Heart left ventricle (tissue), 16 donors: Measurements from ENCODE around the gene FRMD8. TPM values are rescaled to one million over a fixed set of nuclear protein-coding genes. Genes with fewer than 3 reads are reported as not detected.

Experiments used
- ATAC-seq, 4 donors: fragments of 200-7000 bp; cut with Tn5 transposase; one replicate each; pipeline ENCODE4 v1.9.1; 2020 to 2022; ENCODE audit warnings: moderate library complexity in 4 of 4, mild to moderate bottlenecking in 3 of 4, moderate number of reproducible peaks in 1 of 4
- DNase-seq, 5 donors: peaks; one replicate each; pipeline ENCODE4 v3.0.0-alpha.2; 2020
- H3K27ac ChIP-seq, 12 donors: fragments of 200-600 bp; sonication (generic) in 4 of 12; one replicate each; pipeline versions ENCODE4 v1.5.0 to v1.8.0; 2016 to 2022; ENCODE audit warnings: mild to moderate bottlenecking in 2 of 12
- H3K27me3 ChIP-seq, 9 donors: fragments of 200-600 bp; sonication (generic) in 2 of 9; one replicate each; pipeline versions ENCODE4 v1.5.1 to v1.8.0; 2016 to 2022; ENCODE audit warnings: mild to moderate bottlenecking in 3 of 9
- H3K36me3 ChIP-seq, 9 donors: fragments of 200-600 bp; sonication (generic) in 2 of 9; one replicate each; pipeline versions ENCODE4 v1.5.0 to v1.8.0; 2018 to 2022; ENCODE audit warnings: mild to moderate bottlenecking in 2 of 9
- H3K4me1 ChIP-seq, 12 donors: fragments of 200-600 bp; sonication (generic) in 4 of 12; one replicate each; pipeline versions ENCODE4 v1.5.0 to v1.8.0; 2016 to 2022; ENCODE audit warnings: mild to moderate bottlenecking in 3 of 12
- H3K4me3 ChIP-seq, 12 donors: fragments of 200-600 bp; sonication (generic) in 4 of 12; one replicate each; pipeline versions ENCODE4 v1.5.0 to v1.8.0; 2017 to 2022; ENCODE audit warnings: mild to moderate bottlenecking in 9 of 12, moderate library complexity in 4 of 12
- H3K9me3 ChIP-seq, 12 donors: fragments of 200-600 bp; sonication (generic) in 4 of 12; one replicate each; pipeline versions ENCODE4 v1.5.0 to v1.8.0; 2016 to 2022; ENCODE audit warnings: mild to moderate bottlenecking in 1 of 12
- POLR2A ChIP-seq, 2 donors: fragments of 450-650 bp; IDR thresholded peaks; one replicate each; pipeline ENCODE4 v1.6.1; 2017; ENCODE audit warnings: antibody characterized with exemption in 2 of 2, mild to moderate bottlenecking in 2 of 2, moderate library complexity in 2 of 2
- WGBS, 4 donors: extraction: QIAGEN DNeasy Blood & Tissue Kit in 2 of 4; methylation state at CpG; one replicate each; pipeline versions ENCODE4 v1.1.5 to v1.1.7; 2013 to 2018; 5-methylcytosine and 5-hydroxymethylcytosine counted together
- intact Hi-C, 10 donors: fragments of 100-400 bp; cut with DNase I; formaldehyde crosslinking; loops; one replicate each; pipeline versions ENCODE4 v1.11.1 to v1.14.2; 2022
- polyA plus RNA-seq, 2 donors: library from polyadenylated mRNA; stranded (reverse); fragments of 200-250 nt; gene quantifications; one replicate each; pipeline ENCODE4 v1.2.3, GENCODE V29; 2013
- total RNA-seq, 9 donors: library from RNA; depleted of rRNA in 2 of 9; stranded (reverse); fragments of >200 nt in 2 of 9; fragmentation: NEBNext Ultra II Directional in 3 of 9; extraction: Animal tissue kit (Norgen Biotek cat#: 25700) in 3 of 9; gene quantifications; one replicate each; pipeline versions ENCODE4 v1.1.0 to v1.2.4, GENCODE V29; 2016 to 2023
- TF ChIP-seq, protein P1 (sequence below), 12 donors: fragments of 200-600 bp; sonication (generic) in 4 of 12; IDR thresholded peaks; one replicate each; pipeline versions ENCODE4 v1.5.0 to v1.8.0; 2018 to 2022; ENCODE audit warnings: antibody characterized with exemption in 12 of 12, mild to moderate bottlenecking in 5 of 12
- donor health status: ischemic (EF 13 %, LVEDD 7.1; RV severe dilation, severe dysfunction).
- donor health status: healthy with polysubstance abuse.
- donor health status: DM: no; HTN: yes; CAD: no.
- donor health status: DM: no; HTN: no; CAD: no.
- donor health status: ischemic (EF 25% LVEDD 6.9; RV normal size, moderate dysfunction).
- donor health status: ischemic (EF 25% LVEDD 5.7; RV mildly dilated, moderate dysfunction).
- donor health status: healthy.
- donor health status: DM: yes; HTN: yes; CAD: no.
- donor health status: ischemic (EF 35%, LVEDD 5.7; RV mildly dilated, moderate dysfunction).
- donor health status: nonischemic (EF 11% LVEDD 7.7; RV severe dilation, severe dysfunction).
- donor health status: DM: yes; HTN: yes; CAD: no.
- donor health status: PGD.
- donor health status: ischemic (EF 29% LVEDD 5.4; RV normal size, mild dysfunction).
- donor health status: nonischemic (EF 23%, LVEDD 6.1; RV moderate dilation, normal function).

FRMD8 gene
- total and polyA plus RNA-seq, 11 donors: 6.1 to 24.1 (median 11.3) TPM

DNA sequence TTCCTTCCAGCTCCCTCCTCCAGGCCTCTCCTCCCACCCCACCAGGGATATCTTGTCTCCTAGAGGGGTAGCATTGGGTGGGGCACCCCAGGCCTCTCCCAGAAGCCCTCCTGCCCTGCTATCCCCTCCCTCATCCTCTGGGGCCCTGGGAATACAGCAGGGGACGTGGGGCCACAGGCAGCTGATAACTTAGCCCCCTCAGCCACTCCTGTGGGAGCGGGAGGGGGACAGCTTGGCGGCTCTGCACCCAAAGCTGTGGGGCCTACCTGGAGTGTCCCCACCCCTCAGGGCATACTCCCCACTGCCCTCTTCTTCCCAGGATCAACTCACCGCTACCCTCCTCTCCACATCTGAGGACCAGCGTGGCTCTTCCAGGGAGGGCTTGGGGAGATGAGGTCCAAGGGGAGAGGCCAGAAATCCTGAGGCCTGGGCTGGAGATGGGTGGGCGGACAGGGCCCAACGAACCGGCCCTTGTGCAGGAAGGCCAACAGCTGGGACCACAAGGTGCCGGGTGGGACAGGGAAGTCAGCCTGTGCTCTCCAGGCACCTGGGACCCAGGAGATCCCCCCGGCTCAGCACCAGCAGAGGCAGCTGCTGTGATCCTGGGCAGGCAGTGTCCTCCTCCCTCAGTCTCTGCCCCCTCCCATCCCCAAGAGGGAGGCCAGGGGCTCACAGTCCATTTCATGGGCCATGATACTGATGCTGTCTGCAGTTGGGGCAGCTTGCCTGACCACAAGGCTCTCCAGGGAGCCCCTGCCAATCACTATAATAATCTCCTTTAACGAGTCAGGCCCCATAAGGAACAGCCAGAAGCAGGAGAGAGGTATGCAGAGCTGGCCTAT, 59.4 kb downstream of the FRMD8 start:
- peak in 1 of 2 donors; percentile 12 for TF ChIP-seq POLR2A (IDR thresholded peaks at IDR 0.05)
- TF ChIP-seq, protein P1, sequence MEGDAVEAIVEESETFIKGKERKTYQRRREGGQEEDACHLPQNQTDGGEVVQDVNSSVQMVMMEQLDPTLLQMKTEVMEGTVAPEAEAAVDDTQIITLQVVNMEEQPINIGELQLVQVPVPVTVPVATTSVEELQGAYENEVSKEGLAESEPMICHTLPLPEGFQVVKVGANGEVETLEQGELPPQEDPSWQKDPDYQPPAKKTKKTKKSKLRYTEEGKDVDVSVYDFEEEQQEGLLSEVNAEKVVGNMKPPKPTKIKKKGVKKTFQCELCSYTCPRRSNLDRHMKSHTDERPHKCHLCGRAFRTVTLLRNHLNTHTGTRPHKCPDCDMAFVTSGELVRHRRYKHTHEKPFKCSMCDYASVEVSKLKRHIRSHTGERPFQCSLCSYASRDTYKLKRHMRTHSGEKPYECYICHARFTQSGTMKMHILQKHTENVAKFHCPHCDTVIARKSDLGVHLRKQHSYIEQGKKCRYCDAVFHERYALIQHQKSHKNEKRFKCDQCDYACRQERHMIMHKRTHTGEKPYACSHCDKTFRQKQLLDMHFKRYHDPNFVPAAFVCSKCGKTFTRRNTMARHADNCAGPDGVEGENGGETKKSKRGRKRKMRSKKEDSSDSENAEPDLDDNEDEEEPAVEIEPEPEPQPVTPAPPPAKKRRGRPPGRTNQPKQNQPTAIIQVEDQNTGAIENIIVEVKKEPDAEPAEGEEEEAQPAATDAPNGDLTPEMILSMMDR (IDR thresholded peaks at IDR 0.05): no peak
- 43 to 66% (median 63%) methylated on average over 9 to 11 of the region's 11 CpGs for WGBS, 4 donors
- Histone ChIP-seq H3K9me3 (no peaks in the 10 kb centered on the region), H3K4me3 (no peak overlapping the region), H3K27me3 (no peaks in the 10 kb centered on the region), H3K36me3 (peaks cover 10 to 63% (median 55%) of the 10 kb centered on the region in 9 donors), H3K4me1 (peaks cover 0 to 52% (median 31%) of the 10 kb centered on the region in 12 donors), H3K27ac (peak overlapping the region in 11 of 12 donors; percentile 18 to 80 (median 62))
- DNase-seq (no peak), ATAC-seq (peak; percentile 1 to 13 (median 6))
- intact Hi-C loops: no loop called here

- intact Hi-C loops: no loop called here
- WGBS, 4 donors: 50 to 68% (median 59%) methylated on average over 7 to 11 of the region's 11 CpGs
- ATAC-seq (peak; percentile 5 to 14 (median 7)), DNase-seq (peak in 2 of 5 donors; percentile 63 to 78)
- Histone ChIP-seq H3K27me3 (no peaks in the 10 kb centered on the region), H3K4me3 (no peak overlapping the region), H3K27ac (peak overlapping the region in 11 of 12 donors; percentile 18 to 80 (median 62)), H3K9me3 (no peaks in the 10 kb centered on the region), H3K36me3 (peaks cover 10 to 55% (median 47%) of the 10 kb centered on the region in 9 donors), H3K4me1 (peaks cover 0 to 44% (median 25%) of the 10 kb centered on the region in 12 donors)
- TF ChIP-seq, protein P1 (IDR thresholded peaks at IDR 0.05): no peak
- no peak for TF ChIP-seq POLR2A (IDR thresholded peaks at IDR 0.05)
Observed at GRCh38 chr11:65446446-65447277, 60.2 kb downstream of the FRMD8 start.

DNA sequence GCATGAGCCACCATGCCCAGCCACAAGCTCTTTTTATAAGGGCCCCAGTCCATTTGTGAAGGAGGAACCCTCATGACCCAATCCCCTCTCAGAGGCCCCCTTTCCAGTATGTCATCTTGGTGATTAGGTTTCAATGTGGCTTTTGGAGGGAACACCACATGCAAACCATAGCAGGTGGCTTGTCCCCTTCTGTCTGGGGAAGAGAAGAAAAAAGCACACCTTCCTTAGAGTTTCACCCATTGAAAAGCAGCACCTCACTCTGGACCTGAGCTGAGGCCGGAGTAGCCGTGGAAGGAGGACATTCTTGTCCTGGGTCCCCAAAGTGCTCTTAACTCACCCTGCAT, 61.6 kb downstream of the FRMD8 start:
- H3K36me3 ChIP-seq: peaks cover 10 to 41% (median 33%) of the 10 kb centered on the region in 9 donors
- peaks cover 0 to 34% (median 13%) of the 10 kb centered on the region in 12 donors for H3K4me1 ChIP-seq
- no peak for DNase-seq
- intact Hi-C loops: no loop called here
- no peak for ATAC-seq
- H3K4me3 ChIP-seq: no peak overlapping the region
- TF ChIP-seq, protein P1 (IDR thresholded peaks at IDR 0.05): no peak
- no peak for TF ChIP-seq POLR2A (IDR thresholded peaks at IDR 0.05)
- 40 to 79% (median 58%) methylated on average over 1 to 2 of the region's 2 CpGs for WGBS, 4 donors
- no peaks in the 10 kb centered on the region for H3K27me3 ChIP-seq
- peak overlapping the region in 10 of 12 donors; percentile 21 to 80 (median 62) for H3K27ac ChIP-seq
- H3K9me3 ChIP-seq: no peaks in the 10 kb centered on the region
